Breast epithelium (tissue), 3 donors: ENCODE results near the gene RABEP1.

ENCODE experiments used
- POLR2A ChIP-seq: fragments of 450-650 bp; IDR thresholded peaks from one replicate; pipeline ENCODE4 v1.6.1; 2016; ENCODE audit warnings: antibody characterized with exemption, mild to moderate bottlenecking, moderate library complexity
- POLR2AphosphoS5 ChIP-seq, 3 donors: sonication (generic); formaldehyde crosslinking; IDR thresholded peaks; one replicate each; pipeline ENCODE4 v1.6.1; 2017; ENCODE audit warnings: antibody characterized with exemption in 3 of 3
- TF ChIP-seq, protein P1 (sequence below), 3 donors: fragments of 450-650 bp; IDR thresholded peaks; one replicate each; pipeline ENCODE4 v1.5.1; 2016 to 2017; ENCODE audit warnings: antibody characterized with exemption in 3 of 3, mild to moderate bottlenecking in 3 of 3, moderate library complexity in 3 of 3

GRCh38 chr17:5422505-5422904 lies 140.4 kb downstream of the RABEP1 start:
- TF ChIP-seq, protein P1, sequence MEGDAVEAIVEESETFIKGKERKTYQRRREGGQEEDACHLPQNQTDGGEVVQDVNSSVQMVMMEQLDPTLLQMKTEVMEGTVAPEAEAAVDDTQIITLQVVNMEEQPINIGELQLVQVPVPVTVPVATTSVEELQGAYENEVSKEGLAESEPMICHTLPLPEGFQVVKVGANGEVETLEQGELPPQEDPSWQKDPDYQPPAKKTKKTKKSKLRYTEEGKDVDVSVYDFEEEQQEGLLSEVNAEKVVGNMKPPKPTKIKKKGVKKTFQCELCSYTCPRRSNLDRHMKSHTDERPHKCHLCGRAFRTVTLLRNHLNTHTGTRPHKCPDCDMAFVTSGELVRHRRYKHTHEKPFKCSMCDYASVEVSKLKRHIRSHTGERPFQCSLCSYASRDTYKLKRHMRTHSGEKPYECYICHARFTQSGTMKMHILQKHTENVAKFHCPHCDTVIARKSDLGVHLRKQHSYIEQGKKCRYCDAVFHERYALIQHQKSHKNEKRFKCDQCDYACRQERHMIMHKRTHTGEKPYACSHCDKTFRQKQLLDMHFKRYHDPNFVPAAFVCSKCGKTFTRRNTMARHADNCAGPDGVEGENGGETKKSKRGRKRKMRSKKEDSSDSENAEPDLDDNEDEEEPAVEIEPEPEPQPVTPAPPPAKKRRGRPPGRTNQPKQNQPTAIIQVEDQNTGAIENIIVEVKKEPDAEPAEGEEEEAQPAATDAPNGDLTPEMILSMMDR (IDR thresholded peaks at IDR 0.05): no peak
- TF ChIP-seq POLR2AphosphoS5 (IDR thresholded peaks at IDR 0.05) (no peak), POLR2A (no peak)
